MM.1S (cell line): ENCODE results near the gene PRKCB.

Experiments
- DNase-seq: peaks from one replicate; pipeline ENCODE4 v3.0.0-alpha.2; 2015
- H2AFZ ChIP-seq: fragments of 300-600 bp; sonication (generic); 2 replicates; pipeline ENCODE4 v1.6.0; 2016; ENCODE audit warnings: antibody characterized with exemption, low read length
- H3F3A ChIP-seq: fragments of 300-600 bp; sonication (generic); 2 replicates; pipeline ENCODE4 v1.6.1; 2016; ENCODE audit warnings: mild to moderate bottlenecking, antibody characterized with exemption, low read length, moderate library complexity, mixed read lengths; ENCODE audit not compliant: insufficient read depth
- H3K27ac ChIP-seq: fragments of 300-600 bp; sonication (generic); 2 replicates; pipeline ENCODE4 v1.5.1; 2016; ENCODE audit warnings: mild to moderate bottlenecking, low read length
- H3K27me3 ChIP-seq: fragments of 300-600 bp; sonication (generic); replicated peaks from 2 replicates; pipeline ENCODE4 v1.6.0; 2016; ENCODE audit warnings: low read length; ENCODE audit not compliant: insufficient read depth
- H3K36me3 ChIP-seq: fragments of 300-600 bp; sonication (generic); replicated peaks from 2 replicates; pipeline ENCODE4 v1.6.1; 2016; ENCODE audit warnings: mild to moderate bottlenecking, low read length, mixed read lengths; ENCODE audit not compliant: insufficient read depth
- H3K4me1 ChIP-seq: fragments of 300-600 bp; sonication (generic); 2 replicates; pipeline ENCODE4 v1.6.1; 2016; ENCODE audit warnings: low read length, mixed read lengths
- H3K4me2 ChIP-seq: fragments of 300-600 bp; sonication (generic); 2 replicates; pipeline ENCODE4 v1.6.0; 2016; ENCODE audit warnings: low read depth, low read length
- H3K4me3 ChIP-seq: fragments of 300-600 bp; sonication (generic); 2 replicates; pipeline ENCODE4 v1.5.1; 2016; ENCODE audit warnings: low read length, mixed read lengths
- H3K79me2 ChIP-seq: fragments of 300-600 bp; sonication (generic); 2 replicates; pipeline ENCODE4 v1.6.1; 2016; ENCODE audit warnings: mixed run types, low read length, mixed read lengths
- H3K9ac ChIP-seq: fragments of 300-600 bp; sonication (generic); 2 replicates; pipeline ENCODE4 v1.6.1; 2016; ENCODE audit warnings: low read length, mixed read lengths
- H3K9me2 ChIP-seq: fragments of 300-600 bp; sonication (generic); replicated peaks from 2 replicates; pipeline ENCODE4 v1.6.1; 2016; ENCODE audit warnings: mild to moderate bottlenecking, low read length, mixed read lengths; ENCODE audit not compliant: insufficient read depth
- H3K9me3 ChIP-seq: fragments of 300-600 bp; sonication (generic); replicated peaks from 2 replicates; pipeline ENCODE4 v1.6.1; 2016; ENCODE audit warnings: mild to moderate bottlenecking, low read length, mixed read lengths; ENCODE audit not compliant: insufficient read depth
- H4K20me1 ChIP-seq: fragments of 300-600 bp; sonication (generic); 2 replicates; pipeline ENCODE4 v1.6.1; 2016; ENCODE audit warnings: mild to moderate bottlenecking, low read length, moderate library complexity, mixed read lengths; ENCODE audit not compliant: insufficient read depth
- CTCF ChIP-seq: fragments of 300-600 bp; sonication (generic); IDR thresholded peaks from 2 replicates; pipeline ENCODE4 v1.5.1; 2016; ENCODE audit warnings: antibody characterized with exemption, low read length, mixed read lengths
- EZH2 ChIP-seq: fragments of 300-600 bp; sonication (generic); optimal IDR thresholded peaks from 2 replicates; pipeline ENCODE3; 2017; ENCODE audit warnings: low read depth, mild to moderate bottlenecking, antibody characterized with exemption, low read length, mixed read lengths
- EZH2phosphoT487 ChIP-seq: fragments of 300-600 bp; sonication (generic); IDR thresholded peaks from 2 replicates; pipeline ENCODE4 v1.6.1; 2018; ENCODE audit warnings: antibody characterized with exemption, low read length

Gene PRKCB

DNA sequence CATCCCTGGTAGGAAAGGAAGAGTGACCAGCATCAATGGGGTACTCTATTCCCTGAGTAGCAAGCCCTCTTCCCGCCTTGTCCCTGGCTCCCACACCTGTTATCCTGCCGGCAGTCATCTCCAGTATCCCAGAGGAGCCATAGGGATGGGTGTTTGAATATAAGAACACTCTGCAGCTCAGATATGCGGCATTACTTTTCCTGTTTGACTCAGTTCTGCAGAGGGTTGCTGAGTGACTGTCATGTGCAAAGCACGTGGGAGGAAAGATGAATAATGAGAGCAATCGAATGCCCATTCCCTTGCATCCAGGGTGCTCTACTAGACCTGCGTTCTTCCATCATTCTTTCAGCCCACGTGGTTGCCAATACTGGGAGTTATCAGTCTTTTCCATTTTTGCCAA, 115.1 kb downstream of the PRKCB start:
- Histone ChIP-seq H3K79me2 (no peaks in the 10 kb centered on the region), H3K27me3 (no peaks in the 10 kb centered on the region), H3K9ac (no peak overlapping the region)

GRCh38 chr16:23952128-23952970, 116.6 kb downstream of the PRKCB start:
- Histone ChIP-seq H2AFZ (no peak overlapping the region), H3K79me2 (no peaks in the 10 kb centered on the region), H3K4me2 (no peak overlapping the region)

More for the DNA sequence above, 115.1 kb downstream of the PRKCB start:
- Histone ChIP-seq H3K9me2 (no peaks in the 10 kb centered on the region), H4K20me1 (no peaks in the 10 kb centered on the region), H3K36me3 (no peaks in the 10 kb centered on the region), H3K4me2 (no peak overlapping the region), H3K27ac (no peak overlapping the region), H3K9me3 (no peaks in the 10 kb centered on the region), H3K4me3 (no peak overlapping the region), H3K4me1 (no peaks in the 10 kb centered on the region), H3F3A (no peaks in the 10 kb centered on the region), H2AFZ (no peak overlapping the region)
- no peak for TF ChIP-seq EZH2phosphoT487
- no peak for TF ChIP-seq EZH2
- no peak for TF ChIP-seq CTCF
- no peak for DNase-seq

DNA sequence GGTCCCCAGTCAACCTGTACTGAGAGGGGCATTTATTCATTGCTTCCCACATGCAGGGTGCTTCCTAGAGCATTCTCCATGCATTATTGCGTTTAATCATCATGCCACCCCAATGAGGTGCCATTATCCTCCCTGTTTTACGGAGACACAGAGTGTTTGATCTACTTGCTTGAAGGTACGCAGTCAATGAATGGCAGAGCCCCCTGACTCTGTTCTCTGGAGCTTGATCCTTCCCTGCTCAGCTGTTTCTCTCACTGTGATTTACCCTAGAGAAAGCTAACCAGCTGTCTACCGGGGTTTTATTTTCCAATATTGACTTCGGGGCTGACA, 117.2 kb downstream of the PRKCB start:
- Histone ChIP-seq H3K36me3 (no peaks in the 10 kb centered on the region), H3K9ac (no peak overlapping the region), H4K20me1 (no peaks in the 10 kb centered on the region), H3K4me1 (no peaks in the 10 kb centered on the region), H2AFZ (no peak overlapping the region), H3K9me2 (no peaks in the 10 kb centered on the region), H3K4me3 (no peak overlapping the region), H3K27ac (no peak overlapping the region), H3F3A (no peaks in the 10 kb centered on the region), H3K27me3 (no peaks in the 10 kb centered on the region), H3K9me3 (no peaks in the 10 kb centered on the region), H3K79me2 (no peaks in the 10 kb centered on the region), H3K4me2 (no peak overlapping the region)
- TF ChIP-seq EZH2phosphoT487 (no peak), EZH2 (no peak), CTCF (no peak)
- DNase-seq = no peak

More at GRCh38 chr16:23952128-23952970, 116.6 kb downstream of the PRKCB start:
- Histone ChIP-seq H3F3A (no peaks in the 10 kb centered on the region), H3K9ac (no peak overlapping the region), H3K9me3 (no peaks in the 10 kb centered on the region), H4K20me1 (no peaks in the 10 kb centered on the region), H3K9me2 (no peaks in the 10 kb centered on the region), H3K4me3 (no peak overlapping the region), H3K27me3 (no peaks in the 10 kb centered on the region), H3K27ac (no peak overlapping the region), H3K4me1 (no peaks in the 10 kb centered on the region), H3K36me3 (no peaks in the 10 kb centered on the region)
- no peak for DNase-seq
- TF ChIP-seq CTCF (no peak), EZH2 (no peak), EZH2phosphoT487 (no peak)
